GM19240 (cell line): Measurements from ENCODE around the gene RPUSD1.
"Not testable (repeated sequence)": the region's sequence is repeated elsewhere in the genome, so short reads cannot be mapped to it uniquely, and the experiment has no call there.

Experiments
- DNase-seq: peaks from one replicate; pipeline ENCODE4 v3.0.0; 2011; ENCODE audit warnings: low spot score; ENCODE audit not compliant: insufficient read length

The RPUSD1 gene

GRCh38 chr16:768428-768827, 19.8 kb downstream of the RPUSD1 start:
- DNase-seq, result no peak

GRCh38 chr16:767743-768235, 20.4 kb downstream of the RPUSD1 start:
- DNase-seq, result no peak

- DNase-seq, result no peak
Observed at GRCh38 chr16:766820-767640, 21.2 kb downstream of the RPUSD1 start.

GRCh38 chr16:766008-766819, 22.0 kb downstream of the RPUSD1 start:
- no peak for DNase-seq

- no peak for DNase-seq
Observed at GRCh38 chr16:765488-765865, 22.7 kb downstream of the RPUSD1 start.

GRCh38 chr16:764848-765487, 23.2 kb downstream of the RPUSD1 start:
- no peak for DNase-seq

GRCh38 chr16:764184-764750, 23.9 kb downstream of the RPUSD1 start:
- DNase-seq, result no peak

GRCh38 chr16:763369-764183, 24.6 kb downstream of the RPUSD1 start:
- DNase-seq, result no peak

GRCh38 chr16:762595-763268, 25.4 kb downstream of the RPUSD1 start:
- DNase-seq, result no peak

GRCh38 chr16:761625-762513, 26.3 kb downstream of the RPUSD1 start:
- no peak for DNase-seq

GRCh38 chr16:760545-761343, 27.4 kb downstream of the RPUSD1 start, which contains the start of gene MSLN:
Gene MSLN, plus strand, starts transcription at chr16:760734. Its CDS starts 1,947 bp downstream, at chr16:762681.
- no peak for DNase-seq

GRCh38 chr16:760065-760464, 28.1 kb downstream of the RPUSD1 start:
- DNase-seq, result no peak

- DNase-seq, result no peak
Observed at GRCh38 chr16:759110-759910, 28.9 kb downstream of the RPUSD1 start.

GRCh38 chr16:756428-756827, 31.8 kb downstream of the RPUSD1 start:
- no peak for DNase-seq

- no peak for DNase-seq
Observed at GRCh38 chr16:754656-755055, 33.5 kb downstream of the RPUSD1 start.

- not testable (repeated sequence) for DNase-seq
Observed at GRCh38 chr16:754121-754607, 34.0 kb downstream of the RPUSD1 start.

- DNase-seq, result no peak
Observed at GRCh38 chr16:752007-752312, 36.2 kb downstream of the RPUSD1 start.
